Hepatocyte (in vitro differentiated cells): ENCODE measurements around the gene NRDC. TPM values are rescaled to one million over a fixed set of nuclear protein-coding genes. Genes with fewer than 3 reads are reported as not detected.

ENCODE experiments used
- DNase-seq: peaks from one replicate; pipeline ENCODE4 v3.0.0-alpha.2; 2016; ENCODE audit warnings: low spot score
- H2AFZ ChIP-seq: fragments of 200-600 bp; sonication (generic); 2 replicates; pipeline ENCODE4 v1.6.0; 2016; ENCODE audit warnings: antibody characterized with exemption, mild to moderate bottlenecking
- H3K27ac ChIP-seq: fragments of 200-600 bp; sonication (generic); 2 replicates; pipeline ENCODE4 v1.5.1; 2016; ENCODE audit warnings: mild to moderate bottlenecking
- H3K27me3 ChIP-seq: fragments of 200-600 bp; sonication (generic); 2 replicates; pipeline ENCODE4 v1.6.1; 2016
- H3K36me3 ChIP-seq: fragments of 200-600 bp; sonication (generic); replicated peaks from 2 replicates; pipeline ENCODE4 v1.5.1; 2016; ENCODE audit warnings: low read depth; ENCODE audit not compliant: insufficient read depth
- H3K4me1 ChIP-seq: fragments of 200-600 bp; sonication (generic); 2 replicates; pipeline ENCODE4 v1.5.1; 2016; ENCODE audit warnings: mild to moderate bottlenecking, moderate library complexity; ENCODE audit not compliant: insufficient read depth
- H3K4me2 ChIP-seq: fragments of 200-600 bp; sonication (generic); 2 replicates; pipeline ENCODE4 v1.6.0; 2016
- H3K4me3 ChIP-seq: fragments of 200-600 bp; sonication (generic); 2 replicates; pipeline ENCODE4 v1.5.1; 2016; ENCODE audit warnings: mild to moderate bottlenecking
- H3K79me2 ChIP-seq: fragments of 200-600 bp; sonication (generic); 2 replicates; pipeline ENCODE4 v1.6.0; 2017; ENCODE audit warnings: mild to moderate bottlenecking
- H3K9me2 ChIP-seq: fragments of 200-600 bp; sonication (generic); replicated peaks from 2 replicates; pipeline ENCODE4 v1.6.0; 2017; ENCODE audit warnings: mild to moderate bottlenecking; ENCODE audit not compliant: insufficient read depth
- H3K9me3 ChIP-seq: fragments of 200-600 bp; sonication (generic); 2 replicates; pipeline ENCODE4 v1.5.1; 2016; ENCODE audit warnings: low read depth, mild to moderate bottlenecking
- H4K20me1 ChIP-seq: fragments of 200-600 bp; sonication (generic); 2 replicates; pipeline ENCODE4 v1.6.0; 2016; ENCODE audit warnings: mild to moderate bottlenecking; ENCODE audit not compliant: insufficient read depth, poor library complexity, severe bottlenecking
- EZH2 ChIP-seq: fragments of 200-600 bp; sonication (generic); IDR thresholded peaks from 2 replicates; pipeline ENCODE4 v1.6.1; 2016; ENCODE audit warnings: antibody characterized with exemption, mild to moderate bottlenecking, borderline replicate concordance
- EZH2phosphoT487 ChIP-seq: fragments of 200-600 bp; sonication (generic); IDR thresholded peaks from one replicate; pipeline ENCODE4 v1.6.1; 2018; ENCODE audit warnings: antibody characterized with exemption, mild to moderate bottlenecking, low read depth, moderate library complexity; ENCODE audit not compliant: unreplicated experiment, severe bottlenecking
- WGBS: methylation state at CpG from one replicate; pipeline ENCODE4 v1.1.6; 2016; ENCODE audit warnings: low lambda C conversion rate; ENCODE audit errors: missing lambda C conversion rate; 5-methylcytosine and 5-hydroxymethylcytosine counted together
- polyA plus RNA-seq: library from polyadenylated mRNA; unstranded; fragments of >200 nt; fragmentation: Nextera tagmentation; extraction: Ambion mirVana; gene quantifications from 2 replicates; pipeline ENCODE4 v1.2.1, GENCODE V29; 2016
- total RNA-seq: library from RNA; depleted of rRNA; stranded (reverse); fragments of >200 nt; gene quantifications from 2 replicates; pipeline ENCODE4 v1.2.3, GENCODE V29; 2014
- TF ChIP-seq, protein P1 (sequence below): fragments of 200-600 bp; sonication (generic); IDR thresholded peaks from 2 replicates; pipeline ENCODE4 v1.5.1; 2016; ENCODE audit warnings: antibody characterized with exemption, mild to moderate bottlenecking; ENCODE audit not compliant: poor library complexity

NRDC gene
- total and polyA plus RNA-seq, 2 experiments from 2014 or later, result 82.2 to 89.4 TPM

DNA sequence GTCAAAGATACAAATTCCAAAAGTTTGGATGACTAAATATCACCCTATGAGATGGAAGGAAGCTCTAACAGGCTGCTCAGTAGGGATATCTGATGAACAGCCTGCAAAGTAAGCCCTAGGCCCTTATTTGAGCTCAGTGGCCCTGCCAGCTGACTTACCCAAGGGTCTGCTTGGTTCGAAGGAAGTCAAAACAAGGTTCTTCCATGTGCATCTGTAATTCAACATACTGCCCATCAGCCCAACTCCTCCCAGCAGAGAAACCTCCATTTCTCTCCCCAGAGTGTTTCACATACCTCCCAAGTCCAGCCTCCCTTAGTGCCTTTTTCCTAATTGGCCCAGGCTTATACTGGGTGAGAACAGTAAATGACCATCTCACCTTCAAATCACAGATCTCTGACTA is 86.6 kb downstream of the NRDC start:
- TF ChIP-seq EZH2, result no peak
- no peak for TF ChIP-seq EZH2phosphoT487
- TF ChIP-seq, protein P1, sequence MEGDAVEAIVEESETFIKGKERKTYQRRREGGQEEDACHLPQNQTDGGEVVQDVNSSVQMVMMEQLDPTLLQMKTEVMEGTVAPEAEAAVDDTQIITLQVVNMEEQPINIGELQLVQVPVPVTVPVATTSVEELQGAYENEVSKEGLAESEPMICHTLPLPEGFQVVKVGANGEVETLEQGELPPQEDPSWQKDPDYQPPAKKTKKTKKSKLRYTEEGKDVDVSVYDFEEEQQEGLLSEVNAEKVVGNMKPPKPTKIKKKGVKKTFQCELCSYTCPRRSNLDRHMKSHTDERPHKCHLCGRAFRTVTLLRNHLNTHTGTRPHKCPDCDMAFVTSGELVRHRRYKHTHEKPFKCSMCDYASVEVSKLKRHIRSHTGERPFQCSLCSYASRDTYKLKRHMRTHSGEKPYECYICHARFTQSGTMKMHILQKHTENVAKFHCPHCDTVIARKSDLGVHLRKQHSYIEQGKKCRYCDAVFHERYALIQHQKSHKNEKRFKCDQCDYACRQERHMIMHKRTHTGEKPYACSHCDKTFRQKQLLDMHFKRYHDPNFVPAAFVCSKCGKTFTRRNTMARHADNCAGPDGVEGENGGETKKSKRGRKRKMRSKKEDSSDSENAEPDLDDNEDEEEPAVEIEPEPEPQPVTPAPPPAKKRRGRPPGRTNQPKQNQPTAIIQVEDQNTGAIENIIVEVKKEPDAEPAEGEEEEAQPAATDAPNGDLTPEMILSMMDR, result no peak
- Histone ChIP-seq H3K36me3 (peaks cover 5% of the 10 kb centered on the region), H3K27me3 (no peaks in the 10 kb centered on the region), H3K79me2 (no peaks in the 10 kb centered on the region), H3K27ac (no peak overlapping the region), H4K20me1 (no peaks in the 10 kb centered on the region), H3K4me2 (no peak overlapping the region), H3K9me2 (no peaks in the 10 kb centered on the region), H3K4me3 (no peak overlapping the region), H3K9me3 (no peaks in the 10 kb centered on the region), H2AFZ (no peak overlapping the region), H3K4me1 (no peaks in the 10 kb centered on the region)
- DNase-seq, result no peak
- WGBS, result 87% methylated on average over 1 of the region's 1 CpG

DNA sequence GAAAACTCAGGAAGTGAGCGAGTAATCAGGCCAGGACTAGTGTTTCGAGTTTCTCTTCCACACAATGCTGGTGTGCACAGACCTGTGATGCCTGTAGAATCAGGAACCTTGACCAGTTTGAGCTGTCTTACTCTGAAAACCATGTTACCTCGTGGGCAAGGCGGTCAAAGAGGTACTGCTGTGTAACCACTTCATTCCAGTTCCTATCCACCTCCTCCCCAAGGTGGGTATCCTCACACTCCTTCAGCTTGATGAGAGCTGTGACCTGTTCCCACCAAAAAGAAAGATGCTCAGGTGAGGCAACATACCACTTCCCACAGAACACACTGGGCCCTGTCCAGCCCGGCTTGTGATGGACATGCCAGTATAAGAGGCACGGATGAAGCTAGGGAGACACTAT is 88.1 kb downstream of the NRDC start:
- TF ChIP-seq EZH2phosphoT487 (no peak), EZH2 (no peak)
- TF ChIP-seq, protein P1, result no peak
- Histone ChIP-seq H3K4me1 (no peaks in the 10 kb centered on the region), H3K4me3 (no peak overlapping the region), H3K79me2 (no peaks in the 10 kb centered on the region), H3K9me2 (no peaks in the 10 kb centered on the region), H3K27ac (no peak overlapping the region), H3K9me3 (no peaks in the 10 kb centered on the region), H3K4me2 (no peak overlapping the region), H3K36me3 (peaks cover 5% of the 10 kb centered on the region), H3K27me3 (no peaks in the 10 kb centered on the region), H4K20me1 (no peaks in the 10 kb centered on the region), H2AFZ (no peak overlapping the region)
- WGBS, result 96% methylated on average over 6 of the region's 6 CpGs
- no peak for DNase-seq

DNA sequence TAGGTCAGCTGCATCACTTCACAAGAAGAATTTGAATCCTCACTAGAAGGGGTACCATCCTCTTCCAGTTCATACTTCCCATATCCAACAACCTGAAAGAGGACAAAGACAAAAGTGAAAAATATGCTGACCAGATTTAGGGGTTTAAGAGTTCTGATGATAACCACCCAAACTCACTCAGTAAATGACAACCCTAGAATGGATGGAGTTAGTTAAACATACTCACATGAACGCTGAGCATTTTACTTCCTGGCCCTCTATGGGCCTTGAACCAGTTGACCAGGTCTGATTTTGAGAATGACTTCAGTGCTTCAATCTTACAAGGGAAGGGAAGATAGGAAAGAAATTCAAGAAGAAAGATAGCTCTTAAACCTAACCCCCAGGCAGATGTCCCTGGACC is 89.2 kb downstream of the NRDC start:
- no peak for TF ChIP-seq EZH2phosphoT487
- TF ChIP-seq, protein P1, result no peak
- TF ChIP-seq EZH2, result no peak
- Histone ChIP-seq H3K9me3 (no peaks in the 10 kb centered on the region), H3K4me2 (no peak overlapping the region), H2AFZ (no peak overlapping the region), H3K27me3 (no peaks in the 10 kb centered on the region), H3K4me3 (no peak overlapping the region), H3K36me3 (peaks cover 5% of the 10 kb centered on the region), H3K79me2 (no peaks in the 10 kb centered on the region), H3K9me2 (no peaks in the 10 kb centered on the region), H3K27ac (no peak overlapping the region), H4K20me1 (no peaks in the 10 kb centered on the region), H3K4me1 (no peaks in the 10 kb centered on the region)
- 100% methylated on average over 1 of the region's 1 CpG for WGBS
- DNase-seq, result no peak

DNA sequence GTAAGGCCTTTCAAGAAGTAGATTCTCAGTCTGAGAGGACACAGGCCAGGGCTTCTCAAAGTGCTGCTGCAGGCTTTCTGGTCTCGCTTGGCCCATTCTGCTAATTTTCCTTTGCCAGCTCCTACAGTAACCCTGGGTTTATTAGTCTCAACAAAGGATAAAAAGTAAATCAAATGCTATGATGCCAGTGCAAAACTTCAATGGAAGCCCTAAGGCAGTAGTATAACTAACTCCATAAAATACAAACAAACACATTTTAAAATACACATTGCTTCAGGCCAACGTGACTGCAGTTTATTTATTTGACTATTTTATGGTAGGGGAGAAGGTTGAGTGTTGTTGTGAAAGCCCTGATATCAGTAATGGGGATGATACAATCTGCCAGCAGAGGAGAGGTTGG is 89.6 kb downstream of the NRDC start:
- Histone ChIP-seq H3K9me3 (no peaks in the 10 kb centered on the region), H3K27ac (no peak overlapping the region), H3K4me2 (no peak overlapping the region), H3K9me2 (no peaks in the 10 kb centered on the region), H3K79me2 (no peaks in the 10 kb centered on the region), H4K20me1 (no peaks in the 10 kb centered on the region), H3K4me1 (no peaks in the 10 kb centered on the region), H2AFZ (no peak overlapping the region), H3K4me3 (no peak overlapping the region), H3K36me3 (peaks cover 5% of the 10 kb centered on the region), H3K27me3 (no peaks in the 10 kb centered on the region)
- TF ChIP-seq, protein P1, result no peak
- peak; percentile 74 for TF ChIP-seq EZH2phosphoT487
- TF ChIP-seq EZH2, result no peak
- DNase-seq, result no peak
- WGBS, result 50% methylated on average over 2 of the region's 2 CpGs
